ENCODE measurements around the gene MGARP. TPM values are rescaled to one million over a fixed set of nuclear protein-coding genes. Genes with fewer than 3 reads are reported as not detected.

Gene MGARP
- polyA plus RNA-seq, 1 donor from 2014 or later: 1.3 TPM

DNA sequence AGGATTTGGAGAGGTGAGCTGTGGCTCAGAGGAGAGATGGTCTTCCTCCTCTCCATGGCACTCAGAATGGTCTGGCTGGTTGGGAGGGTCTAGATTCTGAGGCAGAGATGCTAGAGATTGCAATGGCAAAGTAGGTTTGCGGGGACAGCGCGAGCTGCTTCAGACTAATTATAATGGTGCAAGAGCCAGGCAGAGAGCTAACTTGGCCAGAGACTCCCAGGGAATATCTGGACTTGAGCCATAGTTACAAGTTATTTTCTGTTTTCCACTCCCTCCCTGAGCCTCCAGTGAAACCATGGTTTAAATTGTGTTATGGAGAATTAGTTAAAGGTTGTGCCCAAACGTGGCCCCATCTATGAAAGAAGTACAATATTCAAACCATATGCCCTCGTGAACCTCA, 58.3 kb downstream of the MGARP start:
- Histone ChIP-seq H3K79me2 (replicated peaks; ENCODE audit: insufficient read depth, low read length) (no peaks in the 10 kb centered on the region), H3K9ac (ENCODE audit: low read length) (no peak overlapping the region), H3K36me3 (ENCODE audit: insufficient read depth, low read length) (no peaks in the 10 kb centered on the region), H3K27ac (ENCODE audit: low read length) (no peak overlapping the region), H3K4me2 (ENCODE audit: low read length) (no peak overlapping the region), H3F3A (ENCODE audit: insufficient read depth, low read length, poor library complexity, severe bottlenecking) (no peaks in the 10 kb centered on the region), H3K9me2 (ENCODE audit: insufficient read depth, low read length) (no peaks in the 10 kb centered on the region), H3K4me3 (ENCODE audit: low read length) (no peak overlapping the region), H3K27me3 (ENCODE audit: insufficient read depth, low read depth, low read length) (no peaks in the 10 kb centered on the region), H4K20me1 (ENCODE audit: insufficient read depth) (no peaks in the 10 kb centered on the region), H3K9me3 (ENCODE audit: low read length) (no peaks in the 10 kb centered on the region), H2AFZ (ENCODE audit: low read depth, low read length) (no peak overlapping the region)
- no peak for TF ChIP-seq POLR2AphosphoS5 (IDR thresholded peaks at IDR 0.05)
- no peak for TF ChIP-seq RAD21 (conservative IDR thresholded peaks at IDR 0.05)
- TF ChIP-seq TAF1 (IDR thresholded peaks at IDR 0.05; ENCODE audit: low read depth): no peak
- TF ChIP-seq EZH2 (IDR thresholded peaks at IDR 0.05; ENCODE audit: borderline replicate concordance, insufficient read depth, low read length, poor library complexity, severe bottlenecking): no peak
- TF ChIP-seq, protein P1, sequence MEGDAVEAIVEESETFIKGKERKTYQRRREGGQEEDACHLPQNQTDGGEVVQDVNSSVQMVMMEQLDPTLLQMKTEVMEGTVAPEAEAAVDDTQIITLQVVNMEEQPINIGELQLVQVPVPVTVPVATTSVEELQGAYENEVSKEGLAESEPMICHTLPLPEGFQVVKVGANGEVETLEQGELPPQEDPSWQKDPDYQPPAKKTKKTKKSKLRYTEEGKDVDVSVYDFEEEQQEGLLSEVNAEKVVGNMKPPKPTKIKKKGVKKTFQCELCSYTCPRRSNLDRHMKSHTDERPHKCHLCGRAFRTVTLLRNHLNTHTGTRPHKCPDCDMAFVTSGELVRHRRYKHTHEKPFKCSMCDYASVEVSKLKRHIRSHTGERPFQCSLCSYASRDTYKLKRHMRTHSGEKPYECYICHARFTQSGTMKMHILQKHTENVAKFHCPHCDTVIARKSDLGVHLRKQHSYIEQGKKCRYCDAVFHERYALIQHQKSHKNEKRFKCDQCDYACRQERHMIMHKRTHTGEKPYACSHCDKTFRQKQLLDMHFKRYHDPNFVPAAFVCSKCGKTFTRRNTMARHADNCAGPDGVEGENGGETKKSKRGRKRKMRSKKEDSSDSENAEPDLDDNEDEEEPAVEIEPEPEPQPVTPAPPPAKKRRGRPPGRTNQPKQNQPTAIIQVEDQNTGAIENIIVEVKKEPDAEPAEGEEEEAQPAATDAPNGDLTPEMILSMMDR (IDR thresholded peaks at IDR 0.05; ENCODE audit: poor library complexity, severe bottlenecking): no peak
- TF ChIP-seq MXI1 (conservative IDR thresholded peaks at IDR 0.05; ENCODE audit: poor library complexity, severe bottlenecking): no peak
- no peak for TF ChIP-seq SMC3 (conservative IDR thresholded peaks at IDR 0.05; ENCODE audit: poor library complexity)
- no peak for TF ChIP-seq EP300 (conservative IDR thresholded peaks at IDR 0.05; ENCODE audit: poor library complexity, severe bottlenecking)
- TF ChIP-seq REST (IDR thresholded peaks at IDR 0.05; ENCODE audit: borderline replicate concordance): no peak

DNA sequence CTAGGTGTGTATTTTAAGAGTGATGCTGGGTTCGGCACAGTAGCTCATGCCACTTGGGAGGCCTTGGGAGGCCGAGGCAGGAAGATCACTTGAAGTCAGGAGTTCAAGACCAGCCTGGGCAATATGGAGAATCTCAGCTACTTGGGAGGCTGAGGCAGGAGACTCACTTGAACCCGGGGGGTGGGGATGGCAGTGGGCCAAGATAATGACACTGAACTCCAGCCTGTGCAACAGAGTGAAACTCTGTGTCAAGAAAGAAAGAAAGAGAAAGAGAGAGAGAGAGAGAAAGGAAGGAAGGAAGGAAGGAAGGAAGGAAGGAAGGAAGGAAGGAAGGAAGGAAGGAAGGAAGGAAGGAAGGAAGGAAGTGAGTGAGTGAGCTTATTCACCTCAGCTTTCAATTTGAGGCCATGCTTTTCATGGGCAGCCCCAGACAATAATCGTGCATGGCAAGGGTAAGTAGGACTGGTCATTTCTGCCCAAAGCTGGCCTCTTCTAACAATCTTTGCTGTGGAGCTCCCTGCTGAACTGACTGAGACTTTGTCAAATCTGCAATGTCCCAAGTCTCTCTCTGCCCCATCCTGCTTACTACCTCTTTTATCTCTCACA, 60.5 kb downstream of the MGARP start:
- Histone ChIP-seq H2AFZ (ENCODE audit: low read depth, low read length) (no peak overlapping the region), H3K4me3 (ENCODE audit: low read length) (no peak overlapping the region), H3K9ac (ENCODE audit: low read length) (no peak overlapping the region), H3K9me2 (ENCODE audit: insufficient read depth, low read length) (no peaks in the 10 kb centered on the region), H3K27ac (ENCODE audit: low read length) (no peak overlapping the region), H3K27me3 (ENCODE audit: insufficient read depth, low read depth, low read length) (no peaks in the 10 kb centered on the region), H3K36me3 (ENCODE audit: insufficient read depth, low read length) (no peaks in the 10 kb centered on the region), H3K9me3 (ENCODE audit: low read length) (no peaks in the 10 kb centered on the region), H3F3A (ENCODE audit: insufficient read depth, low read length, poor library complexity, severe bottlenecking) (no peaks in the 10 kb centered on the region), H3K79me2 (replicated peaks; ENCODE audit: insufficient read depth, low read length) (no peaks in the 10 kb centered on the region), H4K20me1 (ENCODE audit: insufficient read depth) (no peaks in the 10 kb centered on the region), H3K4me2 (ENCODE audit: low read length) (no peak overlapping the region)
- TF ChIP-seq EP300 (conservative IDR thresholded peaks at IDR 0.05; ENCODE audit: poor library complexity, severe bottlenecking): no peak
- TF ChIP-seq POLR2AphosphoS5 (IDR thresholded peaks at IDR 0.05): no peak

Small RNAs within 50 kb of the gene (small RNA-seq; reads per million reads assigned to genes)
- gene RNU6-1074P: 0 reads per million in 3 experiments
- 0 reads per million in 3 experiments for gene RNU6-1214P
- 0.03 to 1.6 (median 0.36) reads per million in 3 experiments for gene RNU6-506P

Other genes with a start within 250 kb of the MGARP start
- 105 and 116 TPM in 2 replicates for gene ELF2, start 103.0 kb downstream of the MGARP start, polyA plus RNA-seq
- gene NAA15, start 21.3 kb upstream of the MGARP start, polyA plus RNA-seq: 12.5 and 12.7 TPM in 2 replicates
- 102 and 103 TPM in 2 replicates for gene NDUFC1, start 22.3 kb upstream of the MGARP start, polyA plus RNA-seq
- 8.6 and 10.7 TPM in 2 replicates for gene RAB33B, start 173.9 kb upstream of the MGARP start, polyA plus RNA-seq